ENCODE measurements around the gene LPO. TPM values are rescaled to one million over a fixed set of nuclear protein-coding genes. Genes with fewer than 3 reads are reported as not detected.

The LPO gene
- total and polyA plus RNA-seq, 10 of the 15 experiments (the other 5 are each of a cell fraction or from before 2014, with no cell fraction given) = 0.03 to 0.11 (median 0.06) TPM; not detected in 7

GRCh38 chr17:58318065-58318481 is 79.7 kb downstream of the LPO start:
- WGBS (ENCODE audit: insufficient coverage, insufficient replicate concordance, low lambda C conversion rate, missing lambda C conversion rate) = 82% methylated on average over 9 of the region's 9 CpGs
- Histone ChIP-seq H3K27ac (ENCODE audit: control insufficient read depth, insufficient read depth) (peak overlapping the region; percentile 50), H3K4me3 (no peak overlapping the region), H3K4me1 (ENCODE audit: control insufficient read depth, insufficient read depth, low read length) (peaks cover 7% of the 10 kb centered on the region), H3K4me2 (ENCODE audit: control insufficient read depth, insufficient read depth) (no peak overlapping the region), H3K9ac (ENCODE audit: control insufficient read depth, insufficient read depth, low read length) (peak overlapping the region; percentile 43; the same call in 1 of the 2 replicates), H2AFZ (ENCODE audit: control insufficient read depth, low read depth, low read length) (no peak overlapping the region), H3K27me3 (replicated peaks in 1 of 2; ENCODE audit: control insufficient read depth in 2 of 2, insufficient read depth in 2 of 2, low read length in 1 of 2) (no peaks in the 10 kb centered on the region), H3K9me3 (replicated peaks; ENCODE audit: control insufficient read depth, insufficient read depth, low read length) (no peaks in the 10 kb centered on the region), H3K79me2 (ENCODE audit: control insufficient read depth, insufficient read depth, low read length) (no peaks in the 10 kb centered on the region), H4K20me1 (ENCODE audit: control insufficient read depth, insufficient read depth) (no peaks in the 10 kb centered on the region), H3K36me3 (ENCODE audit: control insufficient read depth in 2 of 2, insufficient read depth in 2 of 2, low read length in 1 of 2) (peaks cover 0 to 2% of the 10 kb centered on the region in 2 experiments; a peak in 1 of 4 replicates)
- ChIA-PET POLR2A (interaction anchor here (0.7 to 1.6 kb wide), 11 partner anchors 8 to 178 kb away, joined by 3 to 17 read pairs (median 4); partner anchors contain the start of genes RNF43 and TSPOAP1), CTCF (interaction anchor here (0.7 to 6.5 kb wide), 48 partner anchors 9 to 201 kb away, joined by 3 to 163 read pairs (median 6); partner anchors contain the start of genes MTMR4, RNF43, SUPT4H1 and TSPOAP1), SMC1A (ENCODE audit: uncharacterized antibody, unreplicated experiment) (interaction anchor here (0.6 to 12.9 kb wide), 39 partner anchors 8 to 197 kb away, joined by 3 to 249 read pairs (median 6); partner anchors contain the start of genes RNF43, SUPT4H1 and TSPOAP1), RAD21 (ENCODE audit: unreplicated experiment) (interaction anchor here (0.7 to 10.9 kb wide), 39 partner anchors 8 to 686 kb away, joined by 3 to 227 read pairs (median 4); partner anchors contain the start of genes MTMR4, RNF43, SUPT4H1 and TSPOAP1)
- intact Hi-C loops (cut with micrococcal nuclease; ENCODE audit: unreplicated experiment) = no loop called here
- BruUV-seq (replicated peaks) = no TSS peak
- DNase-seq (ENCODE audit: low read depth, low spot score) = no peak
- in situ Hi-C loops (cut with MboI) = loop anchor here (5.0 kb wide), 1 partner anchor 129 kb away; no protein-coding TSS in a partner anchor
- ATAC-seq = no peak; the same call in 2 of the 3 replicates
- FAIRE-seq = no peak
- TF ChIP-seq ZNF592 (IDR thresholded peaks at IDR 0.05) (no peak), NR2C1 (IDR thresholded peaks at IDR 0.05) (no peak), CBX5 (IDR thresholded peaks at IDR 0.05; ENCODE audit: low read depth) (no peak), USF2 (IDR thresholded peaks at IDR 0.05; ENCODE audit: borderline replicate concordance, low read depth, low read length) (no peak), SREBF1 (IDR thresholded peaks at IDR 0.05; ENCODE audit: low read length) (no peak), FOXM1 (IDR thresholded peaks at IDR 0.05; ENCODE audit: low read depth, low read length) (no peak), IRF4 (IDR thresholded peaks at IDR 0.05; ENCODE audit: low read depth, low read length) (no peak), NFXL1 (IDR thresholded peaks at IDR 0.05; ENCODE audit: borderline replicate concordance) (no peak), RELB (IDR thresholded peaks at IDR 0.05; ENCODE audit: low read depth) (no peak), SIN3A (IDR thresholded peaks at IDR 0.05; ENCODE audit: low read depth, low read length) (no peak), MYC (IDR thresholded peaks at IDR 0.05; ENCODE audit: insufficient read depth, insufficient read length, insufficient replicate concordance, low read length, severe bottlenecking) (no peak)
- TF ChIP-seq, protein P1, sequence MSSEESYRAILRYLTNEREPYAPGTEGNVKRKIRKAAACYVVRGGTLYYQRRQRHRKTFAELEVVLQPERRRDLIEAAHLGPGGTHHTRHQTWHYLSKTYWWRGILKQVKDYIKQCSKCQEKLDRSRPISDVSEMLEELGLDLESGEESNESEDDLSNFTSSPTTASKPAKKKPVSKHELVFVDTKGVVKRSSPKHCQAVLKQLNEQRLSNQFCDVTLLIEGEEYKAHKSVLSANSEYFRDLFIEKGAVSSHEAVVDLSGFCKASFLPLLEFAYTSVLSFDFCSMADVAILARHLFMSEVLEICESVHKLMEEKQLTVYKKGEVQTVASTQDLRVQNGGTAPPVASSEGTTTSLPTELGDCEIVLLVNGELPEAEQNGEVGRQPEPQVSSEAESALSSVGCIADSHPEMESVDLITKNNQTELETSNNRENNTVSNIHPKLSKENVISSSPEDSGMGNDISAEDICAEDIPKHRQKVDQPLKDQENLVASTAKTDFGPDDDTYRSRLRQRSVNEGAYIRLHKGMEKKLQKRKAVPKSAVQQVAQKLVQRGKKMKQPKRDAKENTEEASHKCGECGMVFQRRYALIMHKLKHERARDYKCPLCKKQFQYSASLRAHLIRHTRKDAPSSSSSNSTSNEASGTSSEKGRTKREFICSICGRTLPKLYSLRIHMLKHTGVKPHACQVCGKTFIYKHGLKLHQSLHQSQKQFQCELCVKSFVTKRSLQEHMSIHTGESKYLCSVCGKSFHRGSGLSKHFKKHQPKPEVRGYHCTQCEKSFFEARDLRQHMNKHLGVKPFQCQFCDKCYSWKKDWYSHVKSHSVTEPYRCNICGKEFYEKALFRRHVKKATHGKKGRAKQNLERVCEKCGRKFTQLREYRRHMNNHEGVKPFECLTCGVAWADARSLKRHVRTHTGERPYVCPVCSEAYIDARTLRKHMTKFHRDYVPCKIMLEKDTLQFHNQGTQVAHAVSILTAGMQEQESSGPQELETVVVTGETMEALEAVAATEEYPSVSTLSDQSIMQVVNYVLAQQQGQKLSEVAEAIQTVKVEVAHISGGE (CRISPR knock-in tag; IDR thresholded peaks at IDR 0.05) = no peak
- TF ChIP-seq, protein P2, sequence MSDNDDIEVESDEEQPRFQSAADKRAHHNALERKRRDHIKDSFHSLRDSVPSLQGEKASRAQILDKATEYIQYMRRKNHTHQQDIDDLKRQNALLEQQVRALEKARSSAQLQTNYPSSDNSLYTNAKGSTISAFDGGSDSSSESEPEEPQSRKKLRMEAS (IDR thresholded peaks at IDR 0.05; ENCODE audit: low read depth, low read length) = no peak

Data from GM12878 (cell line).